GM21423 (cell line): ENCODE data around the gene PGS1.

Experiments used
- ATAC-seq: cut with Tn5 transposase; IDR thresholded peaks from one replicate; pipeline ENCODE4 v1.9.1; 2021; ENCODE audit warnings: mild to moderate bottlenecking, moderate library complexity; ENCODE audit not compliant: unreplicated experiment

PGS1 gene

DNA sequence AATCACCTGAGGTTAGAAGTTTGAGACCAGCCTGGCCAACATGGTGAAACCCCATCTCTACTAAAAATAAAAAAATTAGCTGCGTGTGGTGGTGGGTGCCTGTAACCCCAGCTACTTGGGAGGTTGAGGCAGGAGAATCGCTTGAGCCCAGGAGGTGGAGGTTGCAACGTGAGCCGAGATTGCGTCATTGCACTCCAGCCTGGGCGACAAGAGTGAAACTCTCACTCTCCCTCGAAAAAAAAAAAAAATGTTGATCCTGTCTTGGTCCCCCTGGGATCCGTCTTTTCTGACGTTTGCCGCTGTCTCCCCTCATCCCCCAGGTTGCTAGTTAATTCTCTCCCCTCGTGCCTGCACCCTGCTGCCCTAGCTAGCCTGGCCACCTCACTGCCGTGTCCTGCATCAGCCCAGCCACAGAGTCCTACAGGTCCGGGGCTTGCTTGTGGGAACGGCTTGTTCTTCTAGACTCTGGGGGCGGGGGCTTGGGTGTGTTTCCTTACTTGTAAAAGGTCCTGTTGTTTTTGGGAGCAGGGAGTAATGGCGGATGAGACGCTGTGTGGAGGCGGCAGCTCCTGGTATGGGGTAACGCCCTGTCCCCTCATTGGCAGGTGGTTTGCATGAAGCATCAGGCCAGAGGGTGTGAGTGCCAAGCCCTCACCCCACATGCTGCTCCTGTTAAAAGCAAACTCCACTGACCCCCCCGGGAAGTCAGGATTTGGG is 44.6 kb downstream of the PGS1 start:
- ATAC-seq = no peak

DNA sequence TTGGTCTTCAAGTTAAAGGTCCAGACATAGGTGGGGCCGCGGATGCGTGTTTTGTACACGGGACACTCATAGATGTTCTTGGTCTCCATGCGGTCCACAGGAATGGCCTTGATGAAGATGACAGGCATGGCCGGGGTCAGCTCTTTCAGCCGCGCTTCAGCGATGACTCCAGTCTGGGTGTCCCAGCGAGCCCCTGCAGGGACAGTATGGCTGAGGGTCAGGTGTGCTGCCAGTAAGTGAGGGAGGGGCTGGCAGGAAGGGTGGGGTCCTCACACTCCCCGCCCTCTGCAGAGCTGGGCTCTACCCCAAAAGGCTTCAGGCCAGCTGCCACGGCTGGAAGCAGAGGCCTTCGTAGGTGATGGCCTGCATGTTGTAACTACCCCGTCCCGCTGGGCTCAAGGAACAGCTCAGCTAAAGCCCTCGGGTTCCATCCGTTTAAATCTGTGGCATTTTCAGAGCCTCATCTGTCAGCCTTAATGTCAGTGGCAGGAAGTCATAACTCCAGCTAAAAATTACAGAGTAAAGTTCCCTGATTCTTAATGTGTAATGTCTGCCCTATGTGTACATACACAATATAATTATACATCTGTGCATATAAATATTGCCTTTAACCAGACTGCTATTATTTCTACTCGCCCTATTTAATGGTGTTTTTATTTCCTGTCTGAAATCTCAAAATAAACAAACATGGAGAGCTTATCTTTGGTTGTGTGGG is 45.7 kb downstream of the PGS1 start:
- no peak for ATAC-seq

DNA sequence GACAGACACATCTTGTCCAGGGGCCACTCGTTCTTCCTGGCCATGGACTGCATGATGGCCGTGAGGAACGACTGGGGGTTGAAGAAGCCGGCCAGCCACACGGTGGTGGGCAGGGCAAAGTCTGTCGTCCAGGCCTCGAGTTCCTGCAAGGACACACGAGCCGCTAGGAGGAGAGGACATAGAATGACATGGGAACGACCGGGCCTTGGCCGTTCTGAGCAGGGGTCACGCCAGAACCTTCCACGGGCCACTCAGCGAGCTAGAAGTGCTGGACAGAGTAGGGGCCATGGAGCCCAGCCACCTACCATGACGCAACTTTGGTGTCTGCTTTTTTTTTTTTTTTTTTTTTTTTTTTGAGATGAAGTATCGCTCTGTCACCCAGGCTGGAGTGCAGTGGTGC is 47.0 kb downstream of the PGS1 start:
- ATAC-seq = no peak

- no peak for ATAC-seq
These were observed 47.9 kb downstream of the PGS1 start for GRCh38 chr17:78426293-78426879.

DNA sequence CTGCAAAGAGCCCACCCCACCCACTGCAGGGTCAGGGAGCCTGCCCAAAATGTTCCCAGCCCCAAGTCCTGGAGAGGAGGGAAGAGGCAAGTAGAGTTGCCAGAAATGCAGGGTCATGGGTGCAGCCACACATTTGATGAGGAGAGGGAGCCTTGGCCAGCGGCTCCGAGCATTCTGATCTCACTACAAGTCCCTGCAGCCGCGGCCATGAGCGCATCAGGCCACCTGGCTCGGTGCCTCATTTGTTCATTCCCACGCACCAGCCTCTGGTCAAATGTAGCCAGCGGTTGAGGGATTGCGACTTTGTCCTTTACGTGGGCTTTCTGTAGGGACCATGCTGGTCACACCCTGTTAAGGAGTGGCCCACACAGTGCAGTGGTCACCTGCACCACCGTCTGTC is 48.7 kb downstream of the PGS1 start:
- no peak for ATAC-seq

DNA sequence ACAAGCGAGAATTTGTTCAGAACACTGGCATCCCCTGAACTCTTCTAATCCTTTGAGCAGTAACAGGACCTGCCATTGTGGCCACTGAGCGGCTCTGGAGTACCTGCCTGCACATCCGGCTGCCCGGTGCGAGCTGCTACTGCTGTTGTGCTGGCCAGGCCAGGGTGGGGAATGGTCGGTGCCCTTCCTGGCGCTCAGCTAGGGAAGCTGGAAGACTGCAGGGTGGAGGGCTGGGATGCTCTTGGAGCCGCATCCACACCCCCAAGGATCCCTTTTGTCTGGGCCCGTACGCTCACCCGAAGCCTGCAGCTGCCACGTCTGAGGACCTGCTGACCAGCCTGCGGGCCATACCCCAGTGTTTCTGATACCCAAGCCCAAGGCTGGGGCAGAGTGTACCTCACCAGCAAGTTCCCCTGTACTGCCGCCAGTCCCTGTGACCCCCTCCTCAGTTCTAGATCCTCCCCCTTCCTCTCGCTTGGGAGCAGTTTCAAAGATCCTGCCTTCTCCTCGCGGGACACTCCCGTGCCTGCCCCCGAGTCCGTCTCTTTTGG is 49.7 kb downstream of the PGS1 start:
- ATAC-seq = no peak

DNA sequence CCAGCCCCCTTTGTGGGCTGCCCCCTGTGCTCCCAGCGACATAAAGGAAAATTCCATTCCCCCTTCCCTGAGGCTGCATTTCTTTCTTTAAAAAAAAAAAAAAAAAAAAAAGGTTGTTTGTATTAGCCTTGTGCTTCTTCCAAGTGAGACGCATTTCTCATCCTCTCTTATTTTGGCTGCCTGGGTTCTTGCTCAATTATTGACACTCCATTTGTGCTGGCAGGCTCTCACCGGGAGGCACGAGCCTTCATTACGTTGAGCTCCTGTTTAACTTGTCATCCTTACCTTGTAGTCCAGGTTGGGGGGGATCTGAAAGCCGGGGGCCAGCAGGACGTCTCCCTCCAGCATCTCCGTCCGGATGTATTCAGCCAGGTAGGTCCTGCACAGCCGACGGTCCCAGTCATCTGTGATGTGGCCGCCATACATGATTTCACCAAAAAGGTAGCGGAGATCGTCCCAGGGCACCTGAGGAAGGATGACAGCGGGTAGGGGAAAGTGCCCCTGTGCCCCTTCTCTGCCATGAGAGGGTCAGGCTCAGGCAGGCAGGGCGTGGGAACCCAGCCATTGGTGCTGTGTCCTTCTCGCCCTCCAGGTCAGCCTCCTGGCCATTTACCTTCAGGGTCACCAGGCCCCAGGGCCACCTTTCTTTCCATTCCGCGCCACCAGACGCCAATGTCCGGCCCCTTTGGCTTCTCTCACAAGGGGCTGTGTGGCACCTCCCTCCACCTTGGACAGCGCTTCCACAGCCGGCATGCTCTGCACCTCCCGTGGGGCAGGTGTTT is 50.6 kb downstream of the PGS1 start:
- no peak for ATAC-seq

- ATAC-seq = no peak
These were observed 51.2 kb downstream of the PGS1 start for GRCh38 chr17:78429618-78429995.

DNA sequence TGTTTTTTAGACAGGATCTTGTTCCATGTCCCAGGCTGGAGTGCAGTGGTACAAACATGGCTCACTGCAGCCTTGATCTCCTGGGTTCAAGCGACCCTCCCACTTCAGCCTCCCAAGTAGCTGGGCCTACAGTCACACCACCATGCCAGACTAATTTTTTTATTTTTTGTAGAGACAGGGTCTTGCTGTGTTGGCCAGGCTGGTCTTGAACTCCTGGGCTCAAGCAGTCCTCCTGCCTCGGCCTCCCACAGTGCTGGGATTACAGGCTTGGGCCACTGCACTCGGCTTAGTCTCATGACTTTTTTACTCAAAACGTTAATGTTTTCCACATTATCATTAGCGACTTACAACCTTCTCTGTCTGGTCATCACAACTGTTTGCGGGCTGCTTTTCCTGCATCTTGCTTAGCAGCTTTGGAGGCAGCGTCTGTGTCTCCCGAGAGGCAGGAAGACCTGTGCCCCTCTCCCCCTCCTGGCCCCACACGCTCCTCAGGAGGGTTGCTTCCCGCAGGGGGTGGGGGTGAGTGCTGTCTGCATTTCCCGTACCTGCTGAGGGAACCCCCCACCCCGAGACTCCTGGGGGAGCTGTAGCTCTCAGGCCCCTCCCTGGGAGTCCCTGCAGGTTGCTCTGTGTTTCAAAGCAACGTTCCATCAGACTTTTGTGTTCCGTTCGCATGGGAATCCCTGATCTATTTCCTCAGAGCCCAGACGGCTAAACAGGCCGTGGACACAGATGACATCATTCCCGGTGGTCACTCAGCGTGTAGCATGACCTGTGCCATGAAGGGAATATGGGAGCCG is 52.6 kb downstream of the PGS1 start:
- ATAC-seq = no peak

DNA sequence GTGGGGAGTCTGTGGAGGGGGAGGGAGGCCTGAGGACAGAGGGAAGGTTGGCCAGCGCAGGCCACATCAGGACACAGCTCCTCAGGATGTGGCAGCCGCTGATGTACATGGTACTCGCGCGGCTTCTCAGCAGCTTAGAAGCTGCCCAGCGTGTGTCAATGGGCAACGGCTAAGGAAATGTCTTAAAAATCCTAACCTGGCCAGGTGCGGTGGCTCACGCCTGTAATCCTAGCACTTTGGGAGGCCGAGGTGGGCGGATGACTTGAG is 53.2 kb downstream of the PGS1 start:
- ATAC-seq = no peak

DNA sequence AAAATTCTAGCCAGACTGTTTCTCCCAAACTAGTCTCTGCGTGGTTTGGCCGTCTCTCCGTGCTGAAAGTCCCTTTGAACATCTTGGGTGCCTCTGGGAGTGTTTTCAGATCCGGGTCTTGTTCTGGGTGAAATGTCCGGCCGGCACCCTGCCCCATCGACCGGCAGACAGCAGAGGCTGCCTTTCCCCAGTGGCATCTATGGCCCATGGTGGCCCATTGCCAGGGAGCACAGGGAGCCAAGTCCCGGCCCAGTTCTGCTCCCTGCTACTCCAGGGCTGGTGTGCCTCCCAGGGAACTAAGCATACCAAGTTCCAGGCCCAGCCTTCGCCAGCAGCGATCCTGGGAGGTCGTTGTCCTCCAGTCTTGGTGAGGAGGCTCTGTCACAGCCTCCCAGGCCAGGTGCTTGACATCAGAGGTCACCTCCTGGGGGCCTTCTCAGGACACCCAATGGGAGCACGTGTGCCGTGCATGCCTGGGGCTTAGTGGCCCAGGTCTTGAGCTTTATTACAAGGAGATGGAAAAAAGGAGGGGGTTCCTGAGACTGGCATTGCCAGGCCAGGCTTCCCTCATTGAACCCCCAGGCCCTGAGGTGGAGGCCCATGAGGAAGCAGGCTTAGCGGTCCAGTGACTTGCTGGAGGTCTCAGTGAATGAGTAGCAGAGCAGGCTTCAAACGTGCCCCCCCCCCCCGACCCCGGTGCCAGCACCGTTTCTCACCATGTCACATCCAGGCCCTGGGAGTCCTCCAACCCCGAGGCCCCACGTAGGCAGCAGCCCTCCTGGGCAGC is 54.0 kb downstream of the PGS1 start:
- no peak for ATAC-seq

DNA sequence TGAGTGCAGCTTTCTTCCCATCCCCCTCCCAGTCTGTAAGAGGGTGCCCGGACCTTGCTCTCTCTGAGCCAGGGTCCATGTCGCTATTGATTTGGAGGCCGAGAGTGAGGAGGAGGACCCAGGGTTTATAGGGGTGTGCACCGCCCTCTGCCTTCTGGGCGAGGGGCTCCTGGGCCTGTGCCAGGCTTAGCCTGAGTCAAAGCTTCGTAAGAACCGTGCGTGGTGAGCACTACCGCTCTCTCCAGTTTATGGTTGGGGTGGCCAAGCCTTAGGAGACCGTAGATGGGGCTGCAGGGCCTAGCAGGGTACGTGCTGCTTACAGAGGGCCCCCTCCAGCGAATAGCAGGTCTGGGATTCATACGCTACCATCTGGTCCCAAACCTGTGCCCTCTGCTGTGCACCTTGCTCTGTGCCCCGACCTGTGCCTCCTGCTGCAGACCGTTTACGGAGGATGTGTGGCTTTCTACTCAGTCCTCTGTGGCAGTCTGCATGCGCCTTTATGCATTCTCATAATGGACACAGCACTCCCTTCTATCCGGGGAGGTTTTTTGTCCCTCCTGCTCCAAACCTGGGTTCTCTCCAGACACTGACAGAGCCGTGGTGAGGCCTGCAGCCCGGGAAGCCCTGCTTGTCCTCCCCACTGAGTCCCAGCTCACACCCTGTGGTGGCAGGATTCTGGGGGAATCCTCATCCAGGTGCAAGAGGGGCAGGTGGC is 54.7 kb downstream of the PGS1 start:
- no peak for ATAC-seq

DNA sequence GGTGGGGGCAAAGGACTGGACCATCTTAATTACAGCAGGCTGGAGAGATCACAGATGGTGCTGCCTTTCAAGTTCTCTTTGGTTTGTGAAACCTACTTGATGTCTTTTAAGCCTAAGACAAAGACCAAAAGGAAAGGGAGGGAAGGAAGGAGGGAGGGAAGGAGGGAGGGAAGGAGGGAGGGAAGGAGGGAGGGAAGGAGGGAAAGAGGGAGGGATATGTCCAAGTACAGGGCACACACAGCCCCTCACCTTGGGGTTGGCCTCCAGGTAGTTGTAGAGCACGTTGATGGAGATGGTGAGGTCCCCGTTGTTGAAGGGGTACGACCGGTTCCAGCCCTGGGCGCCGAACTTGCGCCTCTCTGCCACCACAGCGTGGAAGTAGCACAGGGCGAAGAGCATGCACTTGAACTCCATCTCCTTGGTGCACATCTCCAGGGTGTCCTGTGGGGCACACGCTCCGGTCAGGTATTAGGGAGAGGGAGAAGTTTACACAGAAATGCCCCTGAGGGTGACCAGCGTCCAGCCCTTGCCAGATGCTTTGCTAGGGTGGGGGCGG is 55.4 kb downstream of the PGS1 start:
- no peak for ATAC-seq

DNA sequence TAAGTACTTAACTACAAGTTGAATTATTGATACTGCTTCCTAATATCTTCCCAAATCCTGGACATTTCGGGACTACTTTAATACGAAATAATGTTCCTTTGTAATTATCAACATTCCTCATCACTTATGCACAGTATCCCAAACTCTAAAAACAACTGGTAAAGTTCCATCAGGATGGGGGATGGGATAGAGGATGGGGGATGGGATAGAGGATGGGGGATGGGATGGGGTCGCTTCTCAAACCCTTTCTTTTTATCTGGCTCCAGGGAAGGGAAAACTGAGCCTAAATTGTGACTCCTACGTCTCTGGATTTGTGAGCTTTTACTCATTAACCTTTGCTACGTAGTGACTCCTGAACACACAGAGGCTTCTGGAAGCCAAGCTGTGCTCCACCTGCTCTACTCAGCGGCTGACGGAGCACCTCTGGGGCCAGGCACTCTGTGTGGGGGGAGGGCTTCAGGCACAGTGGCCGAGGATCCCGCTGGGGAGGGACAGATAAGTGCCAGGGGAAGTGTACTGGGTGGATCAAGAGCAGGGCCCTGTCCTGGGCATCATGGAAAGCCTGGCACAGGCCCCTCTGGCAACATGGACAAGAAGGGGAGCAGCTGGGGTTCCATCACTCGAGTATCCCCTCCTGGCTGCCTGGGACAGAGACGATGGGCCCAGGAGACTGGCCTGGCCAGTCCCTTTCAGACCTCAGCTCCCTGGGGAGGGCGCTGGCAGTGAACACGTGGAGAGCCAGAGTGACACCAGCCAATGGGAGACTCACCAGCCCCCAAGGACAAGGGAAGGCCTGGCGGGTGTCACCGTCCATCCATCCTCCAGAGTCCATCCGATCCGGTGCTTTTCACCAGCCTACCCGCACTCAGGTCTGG is 56.2 kb downstream of the PGS1 start:
- ATAC-seq = no peak

GRCh38 chr17:78435330-78436005 is 57.0 kb downstream of the PGS1 start:
- ATAC-seq = no peak

- no peak for ATAC-seq
These were observed 59.2 kb downstream of the PGS1 start for GRCh38 chr17:78437508-78438169.

GRCh38 chr17:78438271-78438691 is 59.8 kb downstream of the PGS1 start:
- ATAC-seq = no peak
